Astrocyte (in vitro differentiated cells and primary cell): ENCODE results near the gene CLMN.

ENCODE experiments used
- EZH2 ChIP-seq: IDR thresholded peaks from 2 replicates; pipeline ENCODE4 v1.6.1; 2012; ENCODE audit warnings: mild to moderate bottlenecking, low read length, inconsistent platforms; ENCODE audit not compliant: insufficient read depth
- TF ChIP-seq, protein P1 (sequence below): IDR thresholded peaks from 2 replicates; pipeline ENCODE4 v1.5.1; 2011; ENCODE audit warnings: low read depth, mild to moderate bottlenecking, inconsistent platforms, low read length, moderate library complexity; ENCODE audit not compliant: insufficient read depth

DNA sequence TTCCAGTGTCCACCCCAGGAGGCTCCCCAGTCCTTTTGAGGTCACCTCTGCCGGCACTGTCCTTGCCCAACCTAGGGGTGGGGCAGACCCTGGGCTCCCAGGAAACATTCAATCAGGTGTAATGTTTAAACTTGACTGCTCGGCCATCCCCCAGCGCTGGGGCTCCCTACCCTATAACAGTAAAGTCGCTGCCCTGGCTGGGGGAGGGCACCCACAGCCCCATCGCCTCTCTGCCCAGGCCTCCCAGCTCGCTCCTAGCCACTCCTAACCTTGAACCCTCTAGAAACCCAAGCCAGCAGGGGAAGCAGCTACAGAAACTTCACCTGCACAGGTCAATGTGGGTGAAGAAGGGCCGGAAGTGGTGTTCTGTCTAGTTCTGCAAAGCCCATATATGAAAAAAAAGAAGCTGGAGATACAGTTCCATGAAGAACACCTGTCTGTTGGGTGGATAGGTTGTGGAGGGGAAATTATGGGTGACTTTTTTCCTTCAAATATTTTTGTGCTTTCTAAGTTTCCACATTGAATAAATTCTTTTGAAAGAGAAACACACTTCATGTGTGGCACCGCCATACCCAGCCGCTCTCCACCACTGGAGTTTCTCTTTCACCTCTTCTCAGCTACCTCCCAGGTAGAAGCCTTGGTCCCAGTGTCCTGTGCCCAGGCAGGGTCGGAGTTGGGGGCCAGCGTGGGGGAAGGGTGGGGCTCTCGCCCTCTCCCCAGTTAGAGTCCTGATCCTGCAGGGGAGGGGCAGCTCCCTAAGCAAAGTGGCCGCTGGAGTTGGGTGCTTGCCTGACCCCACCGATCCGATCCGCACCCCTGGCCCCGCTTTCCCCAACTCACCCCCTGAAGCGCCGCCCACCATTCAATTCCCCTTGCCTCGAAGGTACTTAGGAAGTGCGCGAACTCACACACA is 1.1 kb downstream of the CLMN start:
- TF ChIP-seq, protein P1, sequence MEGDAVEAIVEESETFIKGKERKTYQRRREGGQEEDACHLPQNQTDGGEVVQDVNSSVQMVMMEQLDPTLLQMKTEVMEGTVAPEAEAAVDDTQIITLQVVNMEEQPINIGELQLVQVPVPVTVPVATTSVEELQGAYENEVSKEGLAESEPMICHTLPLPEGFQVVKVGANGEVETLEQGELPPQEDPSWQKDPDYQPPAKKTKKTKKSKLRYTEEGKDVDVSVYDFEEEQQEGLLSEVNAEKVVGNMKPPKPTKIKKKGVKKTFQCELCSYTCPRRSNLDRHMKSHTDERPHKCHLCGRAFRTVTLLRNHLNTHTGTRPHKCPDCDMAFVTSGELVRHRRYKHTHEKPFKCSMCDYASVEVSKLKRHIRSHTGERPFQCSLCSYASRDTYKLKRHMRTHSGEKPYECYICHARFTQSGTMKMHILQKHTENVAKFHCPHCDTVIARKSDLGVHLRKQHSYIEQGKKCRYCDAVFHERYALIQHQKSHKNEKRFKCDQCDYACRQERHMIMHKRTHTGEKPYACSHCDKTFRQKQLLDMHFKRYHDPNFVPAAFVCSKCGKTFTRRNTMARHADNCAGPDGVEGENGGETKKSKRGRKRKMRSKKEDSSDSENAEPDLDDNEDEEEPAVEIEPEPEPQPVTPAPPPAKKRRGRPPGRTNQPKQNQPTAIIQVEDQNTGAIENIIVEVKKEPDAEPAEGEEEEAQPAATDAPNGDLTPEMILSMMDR, result no peak
- no peak for TF ChIP-seq EZH2
